Measurements from ENCODE around the gene IGFBP2.

GRCh38 chr2:216617159-216617815, 15.9 kb upstream of the IGFBP2 start:
- TF ChIP-seq CTCF (IDR thresholded peaks at IDR 0.05): no peak
- no peak for TF ChIP-seq POLR2A (IDR thresholded peaks at IDR 0.05)
